ENCODE results near the gene MORN1. TPM values are rescaled to one million over a fixed set of nuclear protein-coding genes. Genes with fewer than 3 reads are reported as not detected.

The MORN1 gene
- total and polyA plus RNA-seq, 4 donors, result 5.2 to 23.9 (median 13.9) TPM

DNA sequence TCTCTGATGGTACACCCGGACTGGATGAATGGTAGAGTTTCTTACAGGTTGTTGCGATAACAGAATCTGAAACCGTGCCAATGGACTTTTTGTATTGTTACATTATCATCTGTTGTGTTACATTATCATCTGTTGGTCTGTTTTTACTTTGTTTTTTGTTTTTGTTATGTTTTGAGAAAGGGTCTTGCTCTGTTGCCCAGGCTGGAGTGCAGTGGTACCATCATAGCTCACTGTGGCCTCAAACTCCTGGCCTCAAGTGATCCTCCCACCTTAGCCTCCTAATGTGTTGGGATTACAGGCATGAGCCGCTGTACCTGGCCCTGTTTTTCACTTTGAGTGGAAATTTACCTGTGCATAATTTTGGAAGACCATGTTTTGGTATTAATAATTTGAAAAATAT lies 31.2 kb upstream of the MORN1 start:
- Histone ChIP-seq H3K27me3 (ENCODE audit: control insufficient read depth in 3 of 3, insufficient read depth in 3 of 3, low read length in 2 of 3) (peaks cover 0 to 3% (median 0%) of the 10 kb centered on the region in 3 donors), H3K9me3 (ENCODE audit: control insufficient read depth in 4 of 4, insufficient read depth in 3 of 4, low read length in 3 of 4) (peaks cover 0 to 4% (median 2%) of the 10 kb centered on the region in 4 donors), H3K36me3 (ENCODE audit: control insufficient read depth in 4 of 4, insufficient read depth in 4 of 4, low read length in 4 of 4) (no peaks in the 10 kb centered on the region), H3K9ac (ENCODE audit: insufficient read depth in 1 of 2, low read length in 2 of 2) (no peak overlapping the region), H3K27ac (ENCODE audit: low read depth in 1 of 2, low read length in 1 of 2) (no peak overlapping the region), H3K4me3 (no peak overlapping the region), H3K4me1 (ENCODE audit: control insufficient read depth in 5 of 5, insufficient read depth in 5 of 5, low read length in 5 of 5) (peaks cover 0 to 3% (median 0%) of the 10 kb centered on the region in 5 donors)
- TF ChIP-seq, protein P1, sequence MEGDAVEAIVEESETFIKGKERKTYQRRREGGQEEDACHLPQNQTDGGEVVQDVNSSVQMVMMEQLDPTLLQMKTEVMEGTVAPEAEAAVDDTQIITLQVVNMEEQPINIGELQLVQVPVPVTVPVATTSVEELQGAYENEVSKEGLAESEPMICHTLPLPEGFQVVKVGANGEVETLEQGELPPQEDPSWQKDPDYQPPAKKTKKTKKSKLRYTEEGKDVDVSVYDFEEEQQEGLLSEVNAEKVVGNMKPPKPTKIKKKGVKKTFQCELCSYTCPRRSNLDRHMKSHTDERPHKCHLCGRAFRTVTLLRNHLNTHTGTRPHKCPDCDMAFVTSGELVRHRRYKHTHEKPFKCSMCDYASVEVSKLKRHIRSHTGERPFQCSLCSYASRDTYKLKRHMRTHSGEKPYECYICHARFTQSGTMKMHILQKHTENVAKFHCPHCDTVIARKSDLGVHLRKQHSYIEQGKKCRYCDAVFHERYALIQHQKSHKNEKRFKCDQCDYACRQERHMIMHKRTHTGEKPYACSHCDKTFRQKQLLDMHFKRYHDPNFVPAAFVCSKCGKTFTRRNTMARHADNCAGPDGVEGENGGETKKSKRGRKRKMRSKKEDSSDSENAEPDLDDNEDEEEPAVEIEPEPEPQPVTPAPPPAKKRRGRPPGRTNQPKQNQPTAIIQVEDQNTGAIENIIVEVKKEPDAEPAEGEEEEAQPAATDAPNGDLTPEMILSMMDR (IDR thresholded peaks at IDR 0.05; ENCODE audit: control extremely low read depth, extremely low read depth), result no peak
- ATAC-seq (ENCODE audit: insufficient read depth, low FRiP score) (no peak), DNase-seq (no peak)
- WGBS, 2 donors, result 93% methylated on average over 4 of the region's 4 CpGs

DNA sequence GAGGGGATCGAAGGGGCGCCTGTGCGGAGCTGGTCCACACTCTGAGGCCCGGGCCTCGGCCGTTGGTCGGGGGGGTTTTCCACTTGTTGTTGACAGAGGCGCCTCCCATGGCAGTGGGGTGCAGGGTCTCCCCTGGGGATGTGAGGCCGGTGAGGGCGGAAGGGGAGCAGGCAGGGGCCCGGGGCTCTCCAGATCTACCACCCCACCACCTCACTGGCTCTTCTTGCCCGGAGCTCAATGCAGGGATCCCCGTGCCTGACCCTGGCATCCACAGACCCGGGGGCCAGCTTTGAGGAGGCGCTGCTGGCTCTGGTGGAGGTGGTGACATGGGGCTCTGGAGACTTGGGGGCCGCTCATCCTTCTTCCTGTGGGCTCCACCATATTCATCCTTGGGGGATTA lies 28.1 kb upstream of the MORN1 start:
- Histone ChIP-seq H3K4me3 (no peak overlapping the region), H3K9ac (ENCODE audit: insufficient read depth in 1 of 2, low read length in 2 of 2) (no peak overlapping the region), H3K9me3 (ENCODE audit: control insufficient read depth in 4 of 4, insufficient read depth in 3 of 4, low read length in 3 of 4) (peaks cover 0 to 4% (median 2%) of the 10 kb centered on the region in 4 donors), H3K36me3 (ENCODE audit: control insufficient read depth in 4 of 4, insufficient read depth in 4 of 4, low read length in 4 of 4) (no peaks in the 10 kb centered on the region), H3K27me3 (ENCODE audit: control insufficient read depth in 3 of 3, insufficient read depth in 3 of 3, low read length in 2 of 3) (no peaks in the 10 kb centered on the region), H3K4me1 (ENCODE audit: control insufficient read depth in 5 of 5, insufficient read depth in 5 of 5, low read length in 5 of 5) (peaks cover 0 to 14% (median 0%) of the 10 kb centered on the region in 5 donors), H3K27ac (ENCODE audit: low read depth in 1 of 2, low read length in 1 of 2) (no peak overlapping the region)
- 80 to 86% methylated on average over 16 of the region's 16 CpGs for WGBS, 2 donors
- ATAC-seq (ENCODE audit: insufficient read depth, low FRiP score), result no peak
- DNase-seq, result no peak
- TF ChIP-seq, protein P1 (IDR thresholded peaks at IDR 0.05; ENCODE audit: control extremely low read depth, extremely low read depth), result no peak

DNA sequence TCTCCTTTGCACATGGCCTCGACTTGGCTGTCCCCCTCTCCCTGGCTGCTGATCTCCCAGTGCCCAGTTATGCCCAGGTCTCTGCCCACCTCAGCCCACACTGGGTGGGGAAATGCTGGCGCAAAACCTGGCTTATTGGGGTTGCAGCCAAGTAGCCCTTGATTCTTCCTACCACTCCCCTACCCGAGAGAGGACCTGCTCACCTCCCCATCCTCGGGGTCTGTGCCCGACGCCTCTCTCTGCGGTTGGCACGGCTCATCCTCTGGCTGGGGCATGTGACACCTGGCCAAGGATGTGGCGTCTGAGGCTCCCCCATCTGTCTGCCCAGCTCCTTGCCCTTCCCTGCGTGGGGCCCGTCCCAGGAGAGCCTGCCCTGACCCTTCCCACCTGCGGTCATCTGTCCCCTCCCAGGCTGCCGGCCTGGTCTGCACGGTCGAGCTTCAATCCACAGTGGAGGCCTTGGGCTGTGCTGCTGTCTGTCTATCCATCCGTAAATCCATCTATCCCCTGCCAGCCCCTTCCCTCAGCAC lies 27.5 kb upstream of the MORN1 start:
- Histone ChIP-seq H3K27me3 (ENCODE audit: control insufficient read depth in 3 of 3, insufficient read depth in 3 of 3, low read length in 2 of 3) (no peaks in the 10 kb centered on the region), H3K9me3 (ENCODE audit: control insufficient read depth in 4 of 4, insufficient read depth in 3 of 4, low read length in 3 of 4) (peaks cover 0 to 4% (median 2%) of the 10 kb centered on the region in 4 donors), H3K9ac (ENCODE audit: insufficient read depth in 1 of 2, low read length in 2 of 2) (no peak overlapping the region), H3K4me3 (no peak overlapping the region), H3K27ac (ENCODE audit: low read depth in 1 of 2, low read length in 1 of 2) (no peak overlapping the region), H3K36me3 (ENCODE audit: control insufficient read depth in 4 of 4, insufficient read depth in 4 of 4, low read length in 4 of 4) (no peaks in the 10 kb centered on the region), H3K4me1 (ENCODE audit: control insufficient read depth in 5 of 5, insufficient read depth in 5 of 5, low read length in 5 of 5) (peaks cover 0 to 19% (median 0%) of the 10 kb centered on the region in 5 donors)
- 73 to 82% methylated on average over 16 of the region's 16 CpGs for WGBS, 2 donors
- TF ChIP-seq, protein P1 (IDR thresholded peaks at IDR 0.05; ENCODE audit: control extremely low read depth, extremely low read depth), result no peak
- ATAC-seq (ENCODE audit: insufficient read depth, low FRiP score), result no peak
- DNase-seq, result no peak

DNA sequence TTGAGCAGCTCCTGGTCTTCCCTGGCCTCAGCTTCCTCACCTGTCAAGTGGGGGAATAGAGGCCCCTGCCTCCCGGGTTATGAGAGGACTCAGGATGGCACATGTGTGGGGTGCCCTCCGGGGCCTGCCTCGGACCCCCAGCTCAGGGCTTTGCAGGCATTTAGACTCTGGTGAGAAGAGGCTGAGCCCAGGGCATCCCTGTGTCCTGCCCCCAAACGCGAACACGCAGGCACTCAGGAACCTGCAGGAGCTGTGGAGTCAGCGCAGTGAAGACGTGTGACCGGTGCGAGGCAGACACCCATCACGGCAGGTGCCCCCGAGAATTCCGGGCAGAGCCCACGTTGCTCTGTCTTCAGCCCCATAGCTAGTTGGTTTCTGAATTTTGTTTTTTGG lies 26.5 kb upstream of the MORN1 start:
- DNase-seq (no peak), ATAC-seq (ENCODE audit: insufficient read depth, low FRiP score) (no peak)
- WGBS, 2 donors, result 76 to 87% methylated on average over 14 of the region's 14 CpGs

More for the DNA sequence above, 26.5 kb upstream of the MORN1 start:
- no peak overlapping the region for H3K4me3 ChIP-seq
- TF ChIP-seq, protein P1 (IDR thresholded peaks at IDR 0.05; ENCODE audit: control extremely low read depth, extremely low read depth), result no peak
- no peak overlapping the region for H3K9ac ChIP-seq (ENCODE audit: insufficient read depth in 1 of 2, low read length in 2 of 2)
- H3K27ac ChIP-seq (ENCODE audit: low read depth in 1 of 2, low read length in 1 of 2), result no peak overlapping the region
- H3K36me3 ChIP-seq (ENCODE audit: control insufficient read depth in 4 of 4, insufficient read depth in 4 of 4, low read length in 4 of 4), result no peaks in the 10 kb centered on the region
- no peaks in the 10 kb centered on the region for H3K27me3 ChIP-seq (ENCODE audit: control insufficient read depth in 3 of 3, insufficient read depth in 3 of 3, low read length in 2 of 3)
- peaks cover 0 to 27% (median 5%) of the 10 kb centered on the region in 5 donors for H3K4me1 ChIP-seq (ENCODE audit: control insufficient read depth in 5 of 5, insufficient read depth in 5 of 5, low read length in 5 of 5)
- no peaks in the 10 kb centered on the region for H3K9me3 ChIP-seq (ENCODE audit: control insufficient read depth in 4 of 4, insufficient read depth in 3 of 4, low read length in 3 of 4)
